Liver (tissue), 9 donors: ENCODE measurements around the gene HIVEP2. TPM values are rescaled to one million over a fixed set of nuclear protein-coding genes. Genes with fewer than 3 reads are reported as not detected.

Experiments
- DNase-seq: peaks from one replicate; pipeline ENCODE4 v3.0.0-alpha.2; 2017; ENCODE audit warnings: low spot score
- H3K27ac ChIP-seq, 2 donors: one replicate each; pipeline ENCODE4 v1.7.0; 2013; ENCODE audit warnings: inconsistent platforms in 2 of 2, low read length in 2 of 2, control low read depth in 1 of 2, low read depth in 1 of 2, mild to moderate bottlenecking in 1 of 2
- H3K27me3 ChIP-seq, 4 donors: one replicate each; pipeline versions ENCODE4 v1.6.1 to v1.7.0; 2013; ENCODE audit warnings: low read length in 3 of 4, inconsistent platforms in 1 of 4, mild to moderate bottlenecking in 1 of 4, moderate library complexity in 1 of 4; ENCODE audit not compliant: control insufficient read depth in 4 of 4, insufficient read depth in 4 of 4
- H3K36me3 ChIP-seq, 4 donors: one replicate each; pipeline versions ENCODE4 v1.6.1 to v1.7.0; 2013; ENCODE audit warnings: low read length in 3 of 4, mild to moderate bottlenecking in 3 of 4, low read depth in 1 of 4, moderate library complexity in 1 of 4; ENCODE audit not compliant: control insufficient read depth in 4 of 4, insufficient read depth in 3 of 4
- H3K4me1 ChIP-seq, 4 donors: one replicate each; pipeline versions ENCODE4 v1.6.1 to v1.7.0; 2013; ENCODE audit warnings: low read length in 3 of 4, mild to moderate bottlenecking in 3 of 4, moderate library complexity in 1 of 4; ENCODE audit not compliant: control insufficient read depth in 4 of 4, insufficient read depth in 4 of 4
- H3K4me3 ChIP-seq, 3 donors: one replicate each; pipeline versions ENCODE4 v1.6.1 to v1.7.0; 2013; ENCODE audit warnings: low read length in 3 of 3, control low read depth in 1 of 3, low read depth in 1 of 3, mild to moderate bottlenecking in 1 of 3
- H3K9ac ChIP-seq, 2 donors: one replicate each; pipeline ENCODE4 v1.7.0; 2013; ENCODE audit warnings: low read length in 2 of 2, mild to moderate bottlenecking in 2 of 2, moderate library complexity in 2 of 2, control low read depth in 1 of 2, low read depth in 1 of 2
- H3K9me3 ChIP-seq, 4 donors: one replicate each; pipeline versions ENCODE4 v1.6.1 to v1.7.0; 2013; ENCODE audit warnings: low read length in 3 of 4; ENCODE audit not compliant: control insufficient read depth in 4 of 4
- EGR1 ChIP-seq, 2 donors: IDR thresholded peaks; 2 replicates each; pipeline ENCODE4 v1.6.1; 2016 to 2018; ENCODE audit warnings: antibody characterized with exemption in 2 of 2, low read depth in 2 of 2
- FOXA1 ChIP-seq: IDR thresholded peaks from 2 replicates; pipeline ENCODE4 v1.6.1; 2016; ENCODE audit warnings: antibody characterized with exemption
- FOXA2 ChIP-seq: IDR thresholded peaks from 2 replicates; pipeline ENCODE4 v1.6.1; 2016; ENCODE audit warnings: antibody characterized with exemption
- GABPA ChIP-seq, 2 donors: IDR thresholded peaks in 1 of 2; conservative IDR thresholded peaks in 1 of 2; 2 replicates each; pipeline ENCODE4 v1.6.1; 2016; ENCODE audit warnings: antibody characterized with exemption in 2 of 2, mild to moderate bottlenecking in 1 of 2, moderate library complexity in 1 of 2
- HNF4A ChIP-seq, 2 donors: conservative IDR thresholded peaks; 2 replicates each; pipeline ENCODE4 v1.6.1; 2016; ENCODE audit warnings: antibody characterized with exemption in 2 of 2, mild to moderate bottlenecking in 2 of 2
- HNF4G ChIP-seq: IDR thresholded peaks from 2 replicates; pipeline ENCODE4 v1.6.1; 2016; ENCODE audit warnings: antibody characterized with exemption
- JUND ChIP-seq, 2 donors: IDR thresholded peaks; 2 replicates each; pipeline ENCODE4 v1.6.1; 2016; ENCODE audit warnings: antibody characterized with exemption in 2 of 2
- NR2F2 ChIP-seq: IDR thresholded peaks from 2 replicates; pipeline ENCODE4 v1.6.1; 2016; ENCODE audit warnings: antibody characterized with exemption
- RXRA ChIP-seq, 2 donors: IDR thresholded peaks; 2 replicates each; pipeline ENCODE4 v1.6.1; 2017 to 2018; ENCODE audit warnings: antibody characterized with exemption in 2 of 2, mild to moderate bottlenecking in 1 of 2
- SP1 ChIP-seq: IDR thresholded peaks from 2 replicates; pipeline ENCODE4 v1.6.1; 2018; ENCODE audit warnings: antibody characterized with exemption, mild to moderate bottlenecking
- TAF1 ChIP-seq: conservative IDR thresholded peaks from 2 replicates; pipeline ENCODE4 v1.6.1; 2016; ENCODE audit warnings: antibody characterized with exemption, mild to moderate bottlenecking
- YY1 ChIP-seq: IDR thresholded peaks from 2 replicates; pipeline ENCODE4 v1.6.1; 2016; ENCODE audit warnings: antibody characterized with exemption, mild to moderate bottlenecking
- whole genome bisulfite sequencing: extraction: QIAGEN DNeasy Blood & Tissue Kit; methylation state at CpG from one replicate; pipeline ENCODE4 v1.1.7; 2013; 5-methylcytosine and 5-hydroxymethylcytosine counted together
- polyA plus RNA-seq, 2 donors: library from polyadenylated mRNA; stranded (reverse) in 1 of 2; unstranded in 1 of 2; fragments of 200-250 nt in 1 of 2; fragments of >200 nt in 1 of 2; fragmentation: Nextera tagmentation in 1 of 2; extraction: Ambion mirVana in 1 of 2; gene quantifications; one replicate each; pipeline versions ENCODE4 v1.2.1 to v1.2.3, GENCODE V29; 2013 to 2015
- total RNA-seq, 2 donors: library from RNA; depleted of rRNA; stranded (reverse); fragments of >200 nt; gene quantifications; one replicate each; pipeline ENCODE4 v1.2.3, GENCODE V29; 2014
- TF ChIP-seq, protein P1 (sequence below): fragments of 150-350 bp; IDR thresholded peaks from 2 replicates; pipeline ENCODE4 v1.5.1; 2017; ENCODE audit warnings: improper control_type of control experiment, low read depth, low read length; ENCODE audit not compliant: missing input control
- TF ChIP-seq, protein P2 (sequence below): IDR thresholded peaks from 2 replicates; pipeline ENCODE4 v1.6.1; 2016; ENCODE audit warnings: antibody characterized with exemption
- TF ChIP-seq, protein P3 (sequence below): IDR thresholded peaks from 2 replicates; pipeline ENCODE4 v1.6.1; 2016; ENCODE audit warnings: antibody characterized with exemption
- donor health status: healthy.
- donor health status: healthy.
- donor health status: healthy.
- donor health status: healthy.
- donor health status: healthy.

The HIVEP2 gene
- total and polyA plus RNA-seq, 4 donors: 0.82 to 6.6 (median 1.3) TPM

DNA sequence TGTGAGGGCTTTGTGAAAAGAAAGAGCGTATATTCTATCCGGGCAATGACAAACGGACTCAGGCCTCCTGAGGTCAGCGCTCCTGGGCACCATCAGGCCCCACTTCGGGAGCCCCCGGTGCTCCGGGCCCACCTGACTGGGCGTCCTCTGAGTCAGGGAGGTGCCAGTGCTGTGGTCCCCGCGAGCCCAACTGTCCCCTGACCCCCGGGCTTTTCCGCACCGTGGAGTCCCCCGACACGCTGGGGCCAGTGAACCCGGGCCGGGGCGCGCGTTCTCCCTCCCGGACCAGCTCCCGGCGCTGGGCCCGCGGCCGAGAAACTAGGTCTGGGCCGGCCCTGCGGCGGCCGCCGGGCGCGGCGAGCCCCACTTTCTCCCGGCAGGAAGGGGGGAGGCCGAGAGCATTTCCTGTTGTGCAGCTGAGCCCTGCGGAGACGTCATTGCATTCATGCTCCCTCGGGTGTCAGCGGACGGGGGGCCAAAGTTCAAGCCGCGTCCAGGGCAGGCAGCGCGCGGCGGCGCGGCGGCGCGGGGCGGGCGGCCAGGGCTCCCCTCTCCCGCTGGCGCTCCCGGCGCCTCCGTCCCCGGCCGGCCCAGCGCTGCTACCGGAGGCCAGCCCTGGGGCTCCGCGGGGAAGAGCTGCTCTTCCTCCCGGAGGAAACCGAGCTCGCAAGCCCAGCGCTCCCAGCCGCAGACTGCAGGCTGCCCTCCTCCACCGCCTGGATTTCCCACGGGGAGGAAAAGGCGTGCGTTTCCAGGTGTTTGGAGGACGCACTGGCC lies 18.3 kb downstream of the HIVEP2 start:
- peak; percentile 75 for DNase-seq
- Histone ChIP-seq H3K4me3 (peak overlapping the region; percentile 62 to 81 (median 73)), H3K27me3 (no peaks in the 10 kb centered on the region), H3K9ac (peak overlapping the region; percentile 93 to 99), H3K27ac (peak overlapping the region; percentile 97 to 99), H3K9me3 (no peaks in the 10 kb centered on the region), H3K4me1 (peaks cover 0 to 6% (median 3%) of the 10 kb centered on the region in 4 donors), H3K36me3 (no peaks in the 10 kb centered on the region)
- TF ChIP-seq SP1: no peak
- peak; percentile 17 for TF ChIP-seq YY1
- peak in 1 of 2 donors; percentile 59 for TF ChIP-seq GABPA (IDR thresholded peaks at IDR 0.05 in 1 of 2, conservative IDR thresholded peaks at IDR 0.05 in 1 of 2)
- TF ChIP-seq, protein P1, sequence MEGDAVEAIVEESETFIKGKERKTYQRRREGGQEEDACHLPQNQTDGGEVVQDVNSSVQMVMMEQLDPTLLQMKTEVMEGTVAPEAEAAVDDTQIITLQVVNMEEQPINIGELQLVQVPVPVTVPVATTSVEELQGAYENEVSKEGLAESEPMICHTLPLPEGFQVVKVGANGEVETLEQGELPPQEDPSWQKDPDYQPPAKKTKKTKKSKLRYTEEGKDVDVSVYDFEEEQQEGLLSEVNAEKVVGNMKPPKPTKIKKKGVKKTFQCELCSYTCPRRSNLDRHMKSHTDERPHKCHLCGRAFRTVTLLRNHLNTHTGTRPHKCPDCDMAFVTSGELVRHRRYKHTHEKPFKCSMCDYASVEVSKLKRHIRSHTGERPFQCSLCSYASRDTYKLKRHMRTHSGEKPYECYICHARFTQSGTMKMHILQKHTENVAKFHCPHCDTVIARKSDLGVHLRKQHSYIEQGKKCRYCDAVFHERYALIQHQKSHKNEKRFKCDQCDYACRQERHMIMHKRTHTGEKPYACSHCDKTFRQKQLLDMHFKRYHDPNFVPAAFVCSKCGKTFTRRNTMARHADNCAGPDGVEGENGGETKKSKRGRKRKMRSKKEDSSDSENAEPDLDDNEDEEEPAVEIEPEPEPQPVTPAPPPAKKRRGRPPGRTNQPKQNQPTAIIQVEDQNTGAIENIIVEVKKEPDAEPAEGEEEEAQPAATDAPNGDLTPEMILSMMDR: no peak
- peak in 1 of 2 donors; percentile 20 for TF ChIP-seq JUND (IDR thresholded peaks at IDR 0.05)
- TF ChIP-seq, protein P2, sequence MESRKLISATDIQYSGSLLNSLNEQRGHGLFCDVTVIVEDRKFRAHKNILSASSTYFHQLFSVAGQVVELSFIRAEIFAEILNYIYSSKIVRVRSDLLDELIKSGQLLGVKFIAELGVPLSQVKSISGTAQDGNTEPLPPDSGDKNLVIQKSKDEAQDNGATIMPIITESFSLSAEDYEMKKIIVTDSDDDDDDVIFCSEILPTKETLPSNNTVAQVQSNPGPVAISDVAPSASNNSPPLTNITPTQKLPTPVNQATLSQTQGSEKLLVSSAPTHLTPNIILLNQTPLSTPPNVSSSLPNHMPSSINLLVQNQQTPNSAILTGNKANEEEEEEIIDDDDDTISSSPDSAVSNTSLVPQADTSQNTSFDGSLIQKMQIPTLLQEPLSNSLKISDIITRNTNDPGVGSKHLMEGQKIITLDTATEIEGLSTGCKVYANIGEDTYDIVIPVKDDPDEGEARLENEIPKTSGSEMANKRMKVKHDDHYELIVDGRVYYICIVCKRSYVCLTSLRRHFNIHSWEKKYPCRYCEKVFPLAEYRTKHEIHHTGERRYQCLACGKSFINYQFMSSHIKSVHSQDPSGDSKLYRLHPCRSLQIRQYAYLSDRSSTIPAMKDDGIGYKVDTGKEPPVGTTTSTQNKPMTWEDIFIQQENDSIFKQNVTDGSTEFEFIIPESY: no peak
- TF ChIP-seq FOXA2: no peak
- TF ChIP-seq HNF4A (conservative IDR thresholded peaks at IDR 0.05): peak; percentile 64 to 65
- no peak for TF ChIP-seq FOXA1
- TF ChIP-seq TAF1: peak; percentile 42
- TF ChIP-seq, protein P3, sequence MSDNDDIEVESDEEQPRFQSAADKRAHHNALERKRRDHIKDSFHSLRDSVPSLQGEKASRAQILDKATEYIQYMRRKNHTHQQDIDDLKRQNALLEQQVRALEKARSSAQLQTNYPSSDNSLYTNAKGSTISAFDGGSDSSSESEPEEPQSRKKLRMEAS: no peak
- TF ChIP-seq EGR1 (IDR thresholded peaks at IDR 0.05; ENCODE audit: low read depth in 2 of 2): no peak
- peak in 1 of 2 donors; percentile 28 for TF ChIP-seq RXRA (IDR thresholded peaks at IDR 0.05)
- TF ChIP-seq HNF4G: no peak
- peak; percentile 48 for TF ChIP-seq NR2F2
- under 1% methylated on average over 75 of the region's 75 CpGs for WGBS

DNA sequence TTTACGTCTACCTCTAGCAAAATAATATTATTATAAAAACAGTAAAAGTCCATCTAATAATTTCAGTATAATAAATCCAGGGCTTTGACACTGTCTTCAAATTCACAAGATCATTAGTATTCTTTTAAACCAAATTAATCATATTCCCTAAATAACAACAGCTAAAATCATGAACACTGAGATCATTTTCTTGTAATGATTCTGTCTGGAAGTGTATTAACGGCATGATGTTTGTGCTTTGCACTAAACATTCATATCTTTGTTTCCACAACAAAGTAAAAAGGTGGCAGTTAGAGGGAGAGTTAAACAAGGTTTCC lies 18.8 kb downstream of the HIVEP2 start:
- Histone ChIP-seq H3K9me3 (no peaks in the 10 kb centered on the region), H3K4me3 (peak overlapping the region; percentile 56 to 73 (median 68)), H3K9ac (peak overlapping the region; percentile 93 to 97), H3K27ac (peak overlapping the region; percentile 97 to 99), H3K27me3 (no peaks in the 10 kb centered on the region), H3K36me3 (no peaks in the 10 kb centered on the region), H3K4me1 (peaks cover 0 to 6% (median 3%) of the 10 kb centered on the region in 4 donors)
- 48% methylated on average over 2 of the region's 2 CpGs for WGBS
- no peak for DNase-seq
- TF ChIP-seq TAF1 (no peak), YY1 (peak; percentile 2)
